Subcutaneous abdominal adipose tissue (tissue), 5 donors: ENCODE data around the gene ZNRF1.
A peak's percentile ranks its signal among the peaks of the same experiment; 100 is the strongest.

Source experiments
- H3K27ac ChIP-seq: one replicate; pipeline ENCODE4 v1.7.0; 2013; ENCODE audit warnings: low read depth, mild to moderate bottlenecking, inconsistent platforms, low read length, moderate library complexity
- H3K27me3 ChIP-seq, 5 donors: one replicate each; pipeline ENCODE4 v1.7.0; 2013; ENCODE audit warnings: low read length in 5 of 5, inconsistent platforms in 1 of 5; ENCODE audit not compliant: control insufficient read depth in 5 of 5, insufficient read depth in 4 of 5
- H3K36me3 ChIP-seq, 5 donors: one replicate each; pipeline ENCODE4 v1.7.0; 2013; ENCODE audit warnings: low read length in 5 of 5; ENCODE audit not compliant: control insufficient read depth in 5 of 5, insufficient read depth in 5 of 5
- H3K4me1 ChIP-seq, 5 donors: one replicate each; pipeline ENCODE4 v1.7.0; 2013; ENCODE audit warnings: low read length in 5 of 5, mild to moderate bottlenecking in 3 of 5, moderate library complexity in 1 of 5; ENCODE audit not compliant: control insufficient read depth in 5 of 5, insufficient read depth in 5 of 5
- H3K4me3 ChIP-seq, 5 donors: one replicate each; pipeline ENCODE4 v1.7.0; 2013; ENCODE audit warnings: low read length in 5 of 5, low read depth in 1 of 5
- H3K9ac ChIP-seq, 5 donors: one replicate each; pipeline ENCODE4 v1.7.0; 2013; ENCODE audit warnings: low read length in 5 of 5, mild to moderate bottlenecking in 4 of 5, moderate library complexity in 3 of 5
- H3K9me3 ChIP-seq, 5 donors: one replicate each; pipeline ENCODE4 v1.7.0; 2013; ENCODE audit warnings: low read length in 5 of 5; ENCODE audit not compliant: control insufficient read depth in 5 of 5
- donor health status: healthy.
- donor health status: healthy.
- donor health status: healthy.
- donor health status: healthy.
- donor health status: healthy.

The ZNRF1 gene

GRCh38 chr16:74998481-74999218, at the start of gene ZNRF1:
Gene ZNRF1 (plus strand): TSS chr16:74999024. CDS start chr16:74999672, 648 bp downstream.
- Histone ChIP-seq H3K4me1 (peaks cover 3 to 38% (median 33%) of the 10 kb centered on the region in 5 donors), H3K9me3 (no peaks in the 10 kb centered on the region), H3K4me3 (peak within 1 kb of the TSS; percentile 80 to 88 (median 85)), H3K27ac (peak within 1 kb of the TSS; percentile 74), H3K36me3 (no peaks in the 10 kb centered on the region), H3K27me3 (no peaks in the 10 kb centered on the region), H3K9ac (peak within 1 kb of the TSS in 4 of 5 donors; percentile 76 to 81 (median 80))

- Histone ChIP-seq H3K4me1 (no peaks in the 10 kb centered on the region), H3K9ac (no peak overlapping the region), H3K9me3 (no peaks in the 10 kb centered on the region), H3K27ac (no peak overlapping the region), H3K27me3 (no peaks in the 10 kb centered on the region), H3K4me3 (no peak overlapping the region), H3K36me3 (peaks cover 3 to 69% (median 37%) of the 10 kb centered on the region in 5 donors)
Measured at GRCh38 chr16:74949309-74949708, 49.5 kb upstream of the ZNRF1 start.

- Histone ChIP-seq H3K9ac (no peak overlapping the region), H3K4me3 (no peak overlapping the region), H3K27me3 (no peaks in the 10 kb centered on the region), H3K27ac (no peak overlapping the region), H3K9me3 (no peaks in the 10 kb centered on the region), H3K4me1 (no peaks in the 10 kb centered on the region), H3K36me3 (peaks cover 5 to 72% (median 41%) of the 10 kb centered on the region in 5 donors)
Measured at GRCh38 chr16:74950511-74950910, 48.3 kb upstream of the ZNRF1 start.

- no peaks in the 10 kb centered on the region for H3K9me3 ChIP-seq
- H3K9ac ChIP-seq: no peak overlapping the region
- H3K36me3 ChIP-seq: peaks cover 12 to 73% (median 44%) of the 10 kb centered on the region in 5 donors
- no peaks in the 10 kb centered on the region for H3K4me1 ChIP-seq
- H3K4me3 ChIP-seq: no peak overlapping the region
- no peak overlapping the region for H3K27ac ChIP-seq
- no peaks in the 10 kb centered on the region for H3K27me3 ChIP-seq
Measured at GRCh38 chr16:74951206-74951605, 47.6 kb upstream of the ZNRF1 start.

GRCh38 chr16:74951681-74952080, 47.1 kb upstream of the ZNRF1 start:
- H3K4me1 ChIP-seq: no peaks in the 10 kb centered on the region
- no peak overlapping the region for H3K4me3 ChIP-seq
- peaks cover 12 to 73% (median 46%) of the 10 kb centered on the region in 5 donors for H3K36me3 ChIP-seq
- H3K9me3 ChIP-seq: no peaks in the 10 kb centered on the region
- no peak overlapping the region for H3K9ac ChIP-seq
- no peak overlapping the region for H3K27ac ChIP-seq
- no peaks in the 10 kb centered on the region for H3K27me3 ChIP-seq

GRCh38 chr16:74954763-74955162, 44.1 kb upstream of the ZNRF1 start:
- Histone ChIP-seq H3K4me3 (no peak overlapping the region), H3K9ac (no peak overlapping the region), H3K4me1 (no peaks in the 10 kb centered on the region), H3K9me3 (no peaks in the 10 kb centered on the region), H3K27ac (no peak overlapping the region), H3K36me3 (peaks cover 10 to 58% (median 37%) of the 10 kb centered on the region in 5 donors), H3K27me3 (no peaks in the 10 kb centered on the region)

GRCh38 chr16:74973304-74973703, 25.5 kb upstream of the ZNRF1 start:
- H3K9me3 ChIP-seq: no peaks in the 10 kb centered on the region
- peaks cover under 1 to 13% (median 7%) of the 10 kb centered on the region in 5 donors for H3K36me3 ChIP-seq
- no peak overlapping the region for H3K9ac ChIP-seq
- H3K4me1 ChIP-seq: peaks cover 0 to 3% (median 0%) of the 10 kb centered on the region in 5 donors
- no peaks in the 10 kb centered on the region for H3K27me3 ChIP-seq
- no peak overlapping the region for H3K27ac ChIP-seq
- H3K4me3 ChIP-seq: no peak overlapping the region

- Histone ChIP-seq H3K27ac (no peak overlapping the region), H3K27me3 (no peaks in the 10 kb centered on the region), H3K9ac (no peak overlapping the region), H3K4me1 (no peaks in the 10 kb centered on the region), H3K4me3 (no peak overlapping the region), H3K9me3 (no peaks in the 10 kb centered on the region), H3K36me3 (peaks cover 3 to 13% (median 7%) of the 10 kb centered on the region in 5 donors)
Measured at GRCh38 chr16:74975591-74975990, 23.2 kb upstream of the ZNRF1 start.

GRCh38 chr16:74982256-74982655, 16.6 kb upstream of the ZNRF1 start:
- Histone ChIP-seq H3K4me3 (no peak overlapping the region), H3K9me3 (no peaks in the 10 kb centered on the region), H3K36me3 (peaks cover 0 to 3% (median 2%) of the 10 kb centered on the region in 5 donors), H3K4me1 (peaks cover 0 to 10% (median 7%) of the 10 kb centered on the region in 5 donors), H3K27me3 (no peaks in the 10 kb centered on the region), H3K27ac (no peak overlapping the region), H3K9ac (peak overlapping the region in 1 of 5 donors; percentile 1)

GRCh38 chr16:74984194-74984528, 14.7 kb upstream of the ZNRF1 start:
- peaks cover 0 to 10% (median 7%) of the 10 kb centered on the region in 5 donors for H3K4me1 ChIP-seq
- H3K9me3 ChIP-seq: no peaks in the 10 kb centered on the region
- no peaks in the 10 kb centered on the region for H3K27me3 ChIP-seq
- no peaks in the 10 kb centered on the region for H3K36me3 ChIP-seq
- H3K27ac ChIP-seq: peak overlapping the region; percentile 60
- H3K9ac ChIP-seq: peak overlapping the region; percentile 77 to 99 (median 87)
- H3K4me3 ChIP-seq: peak overlapping the region; percentile 82 to 99 (median 96)
